ENCODE results near the gene LAMA2.

DNA sequence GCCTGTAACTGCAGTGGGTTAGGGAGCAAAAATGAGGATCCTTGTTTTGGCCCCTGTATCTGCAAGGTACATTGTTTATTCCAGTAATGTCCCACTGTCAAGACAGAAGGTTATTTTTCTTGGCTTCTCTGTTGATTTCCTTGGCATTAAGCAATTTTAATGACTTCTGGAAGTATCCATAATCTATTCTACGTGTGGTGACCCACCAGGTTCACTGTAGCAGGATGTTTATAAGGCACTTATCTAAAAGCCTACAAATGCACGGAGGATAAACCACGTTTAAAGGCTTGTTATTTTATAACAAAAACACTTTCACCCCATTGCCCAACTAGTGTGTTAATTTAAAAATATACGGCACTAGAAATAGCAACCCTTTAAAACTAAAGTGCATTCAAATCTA lies 294.9 kb downstream of the LAMA2 start:
- TF ChIP-seq FOSL2 (IDR thresholded peaks at IDR 0.05; ENCODE audit: borderline replicate concordance, low read depth) (no peak), YY1 (IDR thresholded peaks at IDR 0.05; ENCODE audit: low read depth) (no peak), EZH2phosphoT487 (IDR thresholded peaks at IDR 0.05; ENCODE audit: borderline replicate concordance, low read depth) (no peak), SMC3 (IDR thresholded peaks at IDR 0.05; ENCODE audit: low read depth, low read length) (no peak), POLR2AphosphoS5 (IDR thresholded peaks at IDR 0.05; ENCODE audit: low read depth, low read length) (no peak), TAF1 (IDR thresholded peaks at IDR 0.05; ENCODE audit: borderline replicate concordance, low read depth, low read length) (no peak), RCOR1 (IDR thresholded peaks at IDR 0.05; ENCODE audit: low read length) (no peak), EP300 (IDR thresholded peaks at IDR 0.05; ENCODE audit: borderline replicate concordance in 1 of 2, low read depth in 1 of 2, low read length in 1 of 2) (no peak), TEAD4 (IDR thresholded peaks at IDR 0.05; ENCODE audit: borderline replicate concordance, insufficient read depth) (no peak)
- TF ChIP-seq, protein P1, sequence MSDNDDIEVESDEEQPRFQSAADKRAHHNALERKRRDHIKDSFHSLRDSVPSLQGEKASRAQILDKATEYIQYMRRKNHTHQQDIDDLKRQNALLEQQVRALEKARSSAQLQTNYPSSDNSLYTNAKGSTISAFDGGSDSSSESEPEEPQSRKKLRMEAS (IDR thresholded peaks at IDR 0.05; ENCODE audit: low read depth), result no peak
- TF ChIP-seq, protein P2, sequence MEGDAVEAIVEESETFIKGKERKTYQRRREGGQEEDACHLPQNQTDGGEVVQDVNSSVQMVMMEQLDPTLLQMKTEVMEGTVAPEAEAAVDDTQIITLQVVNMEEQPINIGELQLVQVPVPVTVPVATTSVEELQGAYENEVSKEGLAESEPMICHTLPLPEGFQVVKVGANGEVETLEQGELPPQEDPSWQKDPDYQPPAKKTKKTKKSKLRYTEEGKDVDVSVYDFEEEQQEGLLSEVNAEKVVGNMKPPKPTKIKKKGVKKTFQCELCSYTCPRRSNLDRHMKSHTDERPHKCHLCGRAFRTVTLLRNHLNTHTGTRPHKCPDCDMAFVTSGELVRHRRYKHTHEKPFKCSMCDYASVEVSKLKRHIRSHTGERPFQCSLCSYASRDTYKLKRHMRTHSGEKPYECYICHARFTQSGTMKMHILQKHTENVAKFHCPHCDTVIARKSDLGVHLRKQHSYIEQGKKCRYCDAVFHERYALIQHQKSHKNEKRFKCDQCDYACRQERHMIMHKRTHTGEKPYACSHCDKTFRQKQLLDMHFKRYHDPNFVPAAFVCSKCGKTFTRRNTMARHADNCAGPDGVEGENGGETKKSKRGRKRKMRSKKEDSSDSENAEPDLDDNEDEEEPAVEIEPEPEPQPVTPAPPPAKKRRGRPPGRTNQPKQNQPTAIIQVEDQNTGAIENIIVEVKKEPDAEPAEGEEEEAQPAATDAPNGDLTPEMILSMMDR (IDR thresholded peaks at IDR 0.05), result no peak
- TF ChIP-seq, protein P3, sequence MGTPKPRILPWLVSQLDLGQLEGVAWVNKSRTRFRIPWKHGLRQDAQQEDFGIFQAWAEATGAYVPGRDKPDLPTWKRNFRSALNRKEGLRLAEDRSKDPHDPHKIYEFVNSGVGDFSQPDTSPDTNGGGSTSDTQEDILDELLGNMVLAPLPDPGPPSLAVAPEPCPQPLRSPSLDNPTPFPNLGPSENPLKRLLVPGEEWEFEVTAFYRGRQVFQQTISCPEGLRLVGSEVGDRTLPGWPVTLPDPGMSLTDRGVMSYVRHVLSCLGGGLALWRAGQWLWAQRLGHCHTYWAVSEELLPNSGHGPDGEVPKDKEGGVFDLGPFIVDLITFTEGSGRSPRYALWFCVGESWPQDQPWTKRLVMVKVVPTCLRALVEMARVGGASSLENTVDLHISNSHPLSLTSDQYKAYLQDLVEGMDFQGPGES (IDR thresholded peaks at IDR 0.05; ENCODE audit: low read depth, low read length), result no peak
- TF ChIP-seq, protein P4, sequence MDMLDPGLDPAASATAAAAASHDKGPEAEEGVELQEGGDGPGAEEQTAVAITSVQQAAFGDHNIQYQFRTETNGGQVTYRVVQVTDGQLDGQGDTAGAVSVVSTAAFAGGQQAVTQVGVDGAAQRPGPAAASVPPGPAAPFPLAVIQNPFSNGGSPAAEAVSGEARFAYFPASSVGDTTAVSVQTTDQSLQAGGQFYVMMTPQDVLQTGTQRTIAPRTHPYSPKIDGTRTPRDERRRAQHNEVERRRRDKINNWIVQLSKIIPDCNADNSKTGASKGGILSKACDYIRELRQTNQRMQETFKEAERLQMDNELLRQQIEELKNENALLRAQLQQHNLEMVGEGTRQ (IDR thresholded peaks at IDR 0.05; ENCODE audit: borderline replicate concordance, low read depth, low read length), result no peak
- TF ChIP-seq, protein P5, sequence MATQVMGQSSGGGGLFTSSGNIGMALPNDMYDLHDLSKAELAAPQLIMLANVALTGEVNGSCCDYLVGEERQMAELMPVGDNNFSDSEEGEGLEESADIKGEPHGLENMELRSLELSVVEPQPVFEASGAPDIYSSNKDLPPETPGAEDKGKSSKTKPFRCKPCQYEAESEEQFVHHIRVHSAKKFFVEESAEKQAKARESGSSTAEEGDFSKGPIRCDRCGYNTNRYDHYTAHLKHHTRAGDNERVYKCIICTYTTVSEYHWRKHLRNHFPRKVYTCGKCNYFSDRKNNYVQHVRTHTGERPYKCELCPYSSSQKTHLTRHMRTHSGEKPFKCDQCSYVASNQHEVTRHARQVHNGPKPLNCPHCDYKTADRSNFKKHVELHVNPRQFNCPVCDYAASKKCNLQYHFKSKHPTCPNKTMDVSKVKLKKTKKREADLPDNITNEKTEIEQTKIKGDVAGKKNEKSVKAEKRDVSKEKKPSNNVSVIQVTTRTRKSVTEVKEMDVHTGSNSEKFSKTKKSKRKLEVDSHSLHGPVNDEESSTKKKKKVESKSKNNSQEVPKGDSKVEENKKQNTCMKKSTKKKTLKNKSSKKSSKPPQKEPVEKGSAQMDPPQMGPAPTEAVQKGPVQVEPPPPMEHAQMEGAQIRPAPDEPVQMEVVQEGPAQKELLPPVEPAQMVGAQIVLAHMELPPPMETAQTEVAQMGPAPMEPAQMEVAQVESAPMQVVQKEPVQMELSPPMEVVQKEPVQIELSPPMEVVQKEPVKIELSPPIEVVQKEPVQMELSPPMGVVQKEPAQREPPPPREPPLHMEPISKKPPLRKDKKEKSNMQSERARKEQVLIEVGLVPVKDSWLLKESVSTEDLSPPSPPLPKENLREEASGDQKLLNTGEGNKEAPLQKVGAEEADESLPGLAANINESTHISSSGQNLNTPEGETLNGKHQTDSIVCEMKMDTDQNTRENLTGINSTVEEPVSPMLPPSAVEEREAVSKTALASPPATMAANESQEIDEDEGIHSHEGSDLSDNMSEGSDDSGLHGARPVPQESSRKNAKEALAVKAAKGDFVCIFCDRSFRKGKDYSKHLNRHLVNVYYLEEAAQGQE (IDR thresholded peaks at IDR 0.05; ENCODE audit: low read depth, low read length), result no peak

Data from SK-N-SH (cell line).